ENCODE data around the gene MYO18A. TPM values are rescaled to one million over a fixed set of nuclear protein-coding genes. Genes with fewer than 3 reads are reported as not detected.

MYO18A gene
- total and polyA plus RNA-seq, 2 of the 4 experiments (the other 2 are of a cell fraction): 22.4 to 39.1 TPM

DNA sequence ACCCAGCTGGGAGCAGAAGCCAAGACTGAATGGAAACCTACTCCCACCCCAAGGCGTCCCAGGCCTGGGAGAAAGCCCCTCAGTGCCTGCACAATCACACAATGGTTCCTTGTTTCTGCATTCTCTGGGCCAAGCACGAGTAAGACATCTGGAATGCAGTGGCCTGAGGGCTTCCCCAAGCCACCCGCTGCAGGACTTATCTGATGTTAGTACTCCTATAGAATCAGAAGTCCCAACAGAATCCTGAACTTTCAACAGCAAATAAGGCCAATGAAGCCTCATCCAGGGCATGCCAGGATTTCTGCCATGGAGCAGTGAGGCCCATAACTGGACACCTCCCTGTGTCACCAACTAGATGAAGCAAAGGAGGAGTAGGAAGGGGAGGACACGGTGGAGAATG lies 28.6 kb downstream of the MYO18A start:
- peak overlapping the region; percentile 61 for H3K18ac ChIP-seq (ENCODE audit: low read depth, low read length)
- no peak for ATAC-seq (ENCODE audit: low read depth)
- no CpG with 5 or more reads among the region's 4 CpGs for WGBS, 2 experiments (ENCODE audit: extremely low coverage in 2 of 2, insufficient read length in 1 of 2)
- H3K14ac ChIP-seq (replicated peaks; ENCODE audit: low read depth, low read length): peak overlapping the region; percentile 91
- H3K23ac ChIP-seq (ENCODE audit: low read depth, low read length): peak overlapping the region; percentile 57; the same call in 1 of the 2 replicates
- 0 out of 2 replicates have a peak overlapping the region, but pooled peaks have one; percentile 14 for H3K56ac ChIP-seq (ENCODE audit: extremely low read depth, insufficient read depth, low read length)
- peak overlapping the region; percentile 44; the same call in 1 of the 2 replicates for H3K27ac ChIP-seq (ENCODE audit: insufficient read depth, low read length)
- H3K27me3 ChIP-seq (ENCODE audit: control insufficient read depth, insufficient read depth, low read length): no peaks in the 10 kb centered on the region
- peaks cover 44 to 91% of the 10 kb centered on the region in 2 experiments for H3K79me1 ChIP-seq (ENCODE audit: low read depth in 1 of 2, low read length in 2 of 2)
- CTCF ChIA-PET: no interaction called here
- H4K8ac ChIP-seq (ENCODE audit: low read depth in 2 of 2, low read length in 2 of 2): peak overlapping the region; percentile 43 to 83; a peak in 2 of 4 replicates
- peak overlapping the region; percentile 57 for H2BK5ac ChIP-seq (ENCODE audit: low read depth, low read length, poor library complexity, severe bottlenecking)
- H2AFZ ChIP-seq (replicated peaks; ENCODE audit: low read length, poor library complexity): peak overlapping the region; percentile 8
- peak overlapping the region; percentile 94 for H2AK5ac ChIP-seq (ENCODE audit: low read depth, low read length)
- in situ Hi-C loops (cut with MboI; ENCODE audit: low sequenced_read_pairs) (no loop called here), intact Hi-C loops (cut with micrococcal nuclease) (no loop called here), dilution Hi-C loops (cut with HindIII; ENCODE audit: low sequenced_read_pairs, unreplicated experiment) (no loop called here)
- no peaks in the 10 kb centered on the region for H3K9me3 ChIP-seq (ENCODE audit: control insufficient read depth, insufficient read depth, low read length)
- peak overlapping the region; percentile 48; the same call in 1 of the 2 replicates for H3K4me2 ChIP-seq (ENCODE audit: low read depth, low read length)
- H2BK15ac ChIP-seq (ENCODE audit: low read depth, low read length): peak overlapping the region; percentile 85; the same call in 2 of the 3 replicates
- no TSS peak for BruUV-seq (replicated peaks)
- POLR2A ChIA-PET (ENCODE audit: unreplicated experiment): no interaction called here
- peak overlapping the region; percentile 89 for H4K91ac ChIP-seq (ENCODE audit: insufficient read depth, low read depth, low read length)
- H3K9me1 ChIP-seq (ENCODE audit: insufficient read depth, low read length): peaks cover 50% of the 10 kb centered on the region
- H2BK120ac ChIP-seq (ENCODE audit: low read depth, low read length): peak overlapping the region; percentile 89
- no peak overlapping the region for H3K9ac ChIP-seq (ENCODE audit: low read depth, low read length)
- H4K5ac ChIP-seq (ENCODE audit: low read depth, low read length): 0 out of 2 replicates have a peak overlapping the region, but pooled peaks have one; percentile 3
- DNase-seq: peak; percentile 73
- H2BK20ac ChIP-seq (ENCODE audit: low read depth, low read length): peak overlapping the region; percentile 89
- no peak overlapping the region for H3K4me3 ChIP-seq (ENCODE audit: insufficient read depth, low read depth, low read length)
- H2AK9ac ChIP-seq (replicated peaks; ENCODE audit: low read depth, low read length, poor library complexity): peak overlapping the region; percentile 60
- no peaks in the 10 kb centered on the region for H4K20me1 ChIP-seq (ENCODE audit: insufficient read depth, low read length)
- TF ChIP-seq, protein P1, sequence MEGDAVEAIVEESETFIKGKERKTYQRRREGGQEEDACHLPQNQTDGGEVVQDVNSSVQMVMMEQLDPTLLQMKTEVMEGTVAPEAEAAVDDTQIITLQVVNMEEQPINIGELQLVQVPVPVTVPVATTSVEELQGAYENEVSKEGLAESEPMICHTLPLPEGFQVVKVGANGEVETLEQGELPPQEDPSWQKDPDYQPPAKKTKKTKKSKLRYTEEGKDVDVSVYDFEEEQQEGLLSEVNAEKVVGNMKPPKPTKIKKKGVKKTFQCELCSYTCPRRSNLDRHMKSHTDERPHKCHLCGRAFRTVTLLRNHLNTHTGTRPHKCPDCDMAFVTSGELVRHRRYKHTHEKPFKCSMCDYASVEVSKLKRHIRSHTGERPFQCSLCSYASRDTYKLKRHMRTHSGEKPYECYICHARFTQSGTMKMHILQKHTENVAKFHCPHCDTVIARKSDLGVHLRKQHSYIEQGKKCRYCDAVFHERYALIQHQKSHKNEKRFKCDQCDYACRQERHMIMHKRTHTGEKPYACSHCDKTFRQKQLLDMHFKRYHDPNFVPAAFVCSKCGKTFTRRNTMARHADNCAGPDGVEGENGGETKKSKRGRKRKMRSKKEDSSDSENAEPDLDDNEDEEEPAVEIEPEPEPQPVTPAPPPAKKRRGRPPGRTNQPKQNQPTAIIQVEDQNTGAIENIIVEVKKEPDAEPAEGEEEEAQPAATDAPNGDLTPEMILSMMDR (conservative IDR thresholded peaks at IDR 0.05; ENCODE audit: low read depth, low read length): no peak
- no peak for TF ChIP-seq CEBPB (IDR thresholded peaks at IDR 0.05; ENCODE audit: low read depth, low read length)
- no peak for TF ChIP-seq MXI1 (IDR thresholded peaks at IDR 0.05; ENCODE audit: borderline replicate concordance, low read depth, low read length)
- TF ChIP-seq RAD21 (IDR thresholded peaks at IDR 0.05; ENCODE audit: low read length): no peak
- TF ChIP-seq MAFK (IDR thresholded peaks at IDR 0.05; ENCODE audit: low read depth, low read length): no peak
- no peak for TF ChIP-seq RFX5 (IDR thresholded peaks at IDR 0.05; ENCODE audit: low read depth, low read length)
- TF ChIP-seq, protein P2, sequence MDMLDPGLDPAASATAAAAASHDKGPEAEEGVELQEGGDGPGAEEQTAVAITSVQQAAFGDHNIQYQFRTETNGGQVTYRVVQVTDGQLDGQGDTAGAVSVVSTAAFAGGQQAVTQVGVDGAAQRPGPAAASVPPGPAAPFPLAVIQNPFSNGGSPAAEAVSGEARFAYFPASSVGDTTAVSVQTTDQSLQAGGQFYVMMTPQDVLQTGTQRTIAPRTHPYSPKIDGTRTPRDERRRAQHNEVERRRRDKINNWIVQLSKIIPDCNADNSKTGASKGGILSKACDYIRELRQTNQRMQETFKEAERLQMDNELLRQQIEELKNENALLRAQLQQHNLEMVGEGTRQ (IDR thresholded peaks at IDR 0.05; ENCODE audit: low read depth, low read length): no peak
- TF ChIP-seq MAZ (IDR thresholded peaks at IDR 0.05; ENCODE audit: borderline replicate concordance, low read depth, low read length): no peak
- TF ChIP-seq, protein P3, sequence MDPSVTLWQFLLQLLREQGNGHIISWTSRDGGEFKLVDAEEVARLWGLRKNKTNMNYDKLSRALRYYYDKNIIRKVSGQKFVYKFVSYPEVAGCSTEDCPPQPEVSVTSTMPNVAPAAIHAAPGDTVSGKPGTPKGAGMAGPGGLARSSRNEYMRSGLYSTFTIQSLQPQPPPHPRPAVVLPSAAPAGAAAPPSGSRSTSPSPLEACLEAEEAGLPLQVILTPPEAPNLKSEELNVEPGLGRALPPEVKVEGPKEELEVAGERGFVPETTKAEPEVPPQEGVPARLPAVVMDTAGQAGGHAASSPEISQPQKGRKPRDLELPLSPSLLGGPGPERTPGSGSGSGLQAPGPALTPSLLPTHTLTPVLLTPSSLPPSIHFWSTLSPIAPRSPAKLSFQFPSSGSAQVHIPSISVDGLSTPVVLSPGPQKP (IDR thresholded peaks at IDR 0.05; ENCODE audit: borderline replicate concordance, low read depth, low read length): no peak
- no peaks in the 10 kb centered on the region for H3K36me3 ChIP-seq (ENCODE audit: control insufficient read depth, insufficient read depth, low read length)
- H3K4ac ChIP-seq (ENCODE audit: low read depth, low read length): peak overlapping the region; percentile 91
- H3K4me1 ChIP-seq (ENCODE audit: control insufficient read depth, insufficient read depth, low read length): peaks cover 40% of the 10 kb centered on the region

Data from IMR-90 (cell line).